ENCODE data around the gene ACKR2.

- TF ChIP-seq RCOR1 (IDR thresholded peaks at IDR 0.05; ENCODE audit: low read length) (no peak), USF2 (IDR thresholded peaks at IDR 0.05; ENCODE audit: borderline replicate concordance, low read depth, low read length) (no peak), CTCF (IDR thresholded peaks at IDR 0.05) (no peak), REST (IDR thresholded peaks at IDR 0.05; ENCODE audit: low read depth, low read length) (no peak), EP300 (IDR thresholded peaks at IDR 0.05; ENCODE audit: borderline replicate concordance in 1 of 2, low read depth in 1 of 2, low read length in 1 of 2) (no peak), MAX (IDR thresholded peaks at IDR 0.05; ENCODE audit: low read depth) (no peak)
Observed at GRCh38 chr3:42876401-42876800, 67.2 kb downstream of the ACKR2 start.
